Activated naive CD8-positive, alpha-beta T cell treated with anti-CD3 and anti-CD28 coated beads, Interleukin-2, amount 50 U/mL, for 16 hours (primary cell): Measurements from ENCODE around the gene UVSSA.
"Not testable (repeated sequence)": the region's sequence is repeated elsewhere in the genome, so short reads cannot be mapped to it uniquely, and the experiment has no call there.

Experiments used
- DNase-seq: peaks from one replicate; pipeline ENCODE4 v3.0.0-alpha.2; 2020; ENCODE audit warnings: low read depth, low spot score

Gene UVSSA

DNA sequence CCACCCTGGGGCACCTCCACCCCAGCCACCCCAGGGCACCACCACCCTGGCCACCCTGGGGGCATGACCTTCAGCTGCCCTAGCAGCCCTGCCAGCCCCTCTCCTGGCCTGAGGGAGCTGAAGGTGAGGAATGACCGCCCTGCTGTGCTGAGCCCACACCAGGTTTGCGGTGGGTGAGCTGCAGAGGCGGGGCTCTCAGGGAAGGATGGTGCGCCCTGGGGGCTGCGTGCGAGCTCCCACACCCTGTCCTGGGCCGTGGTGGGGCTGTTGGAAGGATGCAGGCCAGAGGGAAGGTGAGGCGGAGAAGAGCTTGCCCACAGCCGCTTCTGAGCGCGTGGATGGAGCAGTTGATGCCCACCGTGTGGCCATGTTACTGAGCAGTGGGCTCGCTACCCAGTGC is 17.7 kb downstream of the UVSSA start:
- no peak for DNase-seq

DNA sequence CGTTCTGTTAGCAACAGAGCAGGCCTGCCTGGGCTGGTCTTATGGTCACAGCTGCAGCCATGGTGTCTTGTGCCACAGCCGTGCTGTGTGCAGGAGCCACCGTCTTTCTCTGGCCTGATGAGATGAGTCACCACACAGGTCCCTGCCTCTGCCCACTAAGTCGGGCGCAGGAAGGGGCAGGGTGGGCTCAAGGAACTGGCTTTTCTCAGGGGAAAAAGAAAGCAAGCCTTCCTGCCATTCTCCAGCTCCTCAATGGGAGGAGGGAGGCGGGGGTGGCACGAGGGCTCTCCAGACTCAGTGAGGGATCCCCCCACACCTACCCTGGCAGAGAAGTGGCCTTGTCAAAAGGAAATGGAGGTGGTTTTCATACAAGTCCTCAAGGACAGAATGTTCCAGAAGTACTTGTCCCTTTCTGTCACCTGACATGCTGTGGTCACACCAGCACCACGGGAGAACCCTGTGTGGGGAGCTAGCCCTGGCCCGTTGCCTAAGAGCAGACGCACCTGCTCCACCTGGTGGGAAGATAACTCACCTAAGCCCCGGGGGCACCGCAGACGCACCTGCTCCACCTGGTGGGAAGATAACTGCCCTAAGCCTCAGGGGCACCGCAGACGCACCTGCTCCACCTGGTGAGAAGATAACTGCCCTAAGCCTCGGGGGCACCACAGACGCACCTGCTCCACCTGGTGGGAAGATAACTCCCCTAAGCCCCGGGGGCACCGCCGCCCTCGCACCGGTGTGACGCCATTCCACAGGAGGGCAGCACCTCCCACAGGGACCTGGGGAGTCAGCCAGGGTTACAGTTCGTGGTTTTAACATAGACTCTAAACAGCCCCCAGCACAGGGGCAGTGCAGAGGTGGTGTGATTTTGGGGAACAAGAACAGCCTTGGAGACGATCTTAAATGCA is 18.5 kb downstream of the UVSSA start:
- no peak for DNase-seq

DNA sequence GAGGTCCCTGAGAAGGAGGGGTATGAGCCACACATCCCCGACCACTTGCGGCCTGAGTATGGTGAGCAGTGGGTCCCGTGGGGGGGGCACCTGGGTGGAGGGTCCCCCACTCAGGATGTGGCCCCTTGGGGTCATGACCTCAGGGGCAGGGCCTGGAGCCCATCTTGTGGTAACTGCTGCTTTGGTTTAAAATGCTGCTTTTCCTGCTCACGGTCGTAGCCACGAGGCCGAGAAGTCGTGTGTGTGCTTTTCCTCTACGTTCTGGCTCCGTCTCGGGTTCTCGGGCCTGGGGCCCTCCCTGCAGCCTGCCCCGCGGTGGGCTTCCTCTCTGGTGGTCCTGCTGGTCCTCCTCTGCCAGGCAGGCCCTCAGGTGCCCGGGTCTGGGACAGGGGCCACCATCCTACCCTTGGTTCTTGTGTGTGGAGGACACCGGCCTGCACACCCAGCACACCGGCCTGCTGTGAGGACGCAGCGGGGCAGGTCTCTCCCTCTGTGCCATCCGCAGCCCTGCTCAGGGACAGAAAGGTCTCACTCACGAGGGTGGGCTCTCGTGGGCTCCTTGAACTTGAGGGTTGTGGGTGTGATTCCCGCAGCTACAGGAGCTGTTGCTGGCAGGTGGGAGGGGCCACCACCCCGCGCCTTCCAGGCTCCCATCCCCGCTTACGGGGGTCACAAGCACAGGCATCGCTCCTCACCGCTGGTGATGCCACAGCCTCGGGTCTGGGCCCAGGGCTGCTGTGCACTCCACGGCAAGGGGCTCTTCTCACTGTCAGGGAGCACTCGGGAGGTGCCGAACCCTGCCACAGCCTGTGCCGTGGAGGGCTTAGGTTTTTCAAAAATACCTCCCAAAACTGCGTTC is 19.6 kb downstream of the UVSSA start:
- DNase-seq, result no peak

DNA sequence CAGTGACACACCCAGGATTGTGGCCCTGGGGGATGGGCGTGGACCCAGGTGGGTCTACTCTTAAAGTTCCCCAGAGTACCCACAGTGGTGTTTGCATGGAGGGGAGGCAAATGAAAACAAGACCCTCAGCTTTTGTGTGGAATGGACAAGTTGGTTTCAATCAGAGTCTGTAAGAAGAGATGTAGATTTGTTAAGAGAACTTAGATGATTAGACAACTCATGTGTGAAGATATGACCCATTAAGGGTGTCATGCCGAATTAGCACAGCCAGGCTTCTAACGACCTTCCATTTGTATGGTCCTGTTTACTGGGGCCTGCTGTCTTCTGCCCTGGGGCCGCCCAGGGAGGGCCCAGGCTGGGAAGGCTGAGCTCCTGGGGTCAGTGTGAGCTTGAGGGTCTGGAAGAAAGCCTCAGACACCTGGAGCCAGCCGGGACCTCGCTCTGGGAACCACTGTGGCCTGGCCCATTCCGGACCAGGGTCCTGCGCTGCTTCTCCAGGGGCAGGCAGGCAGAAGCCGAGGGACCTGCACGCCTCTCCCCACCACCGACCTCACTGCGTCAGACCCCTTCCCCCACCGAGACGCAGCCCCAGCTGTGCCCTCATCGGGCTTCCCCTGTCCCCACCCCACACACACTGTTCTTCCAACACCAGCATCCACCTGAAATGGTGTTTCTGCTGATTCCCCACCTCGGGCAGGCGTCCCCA is 20.4 kb downstream of the UVSSA start:
- DNase-seq, result no peak

DNA sequence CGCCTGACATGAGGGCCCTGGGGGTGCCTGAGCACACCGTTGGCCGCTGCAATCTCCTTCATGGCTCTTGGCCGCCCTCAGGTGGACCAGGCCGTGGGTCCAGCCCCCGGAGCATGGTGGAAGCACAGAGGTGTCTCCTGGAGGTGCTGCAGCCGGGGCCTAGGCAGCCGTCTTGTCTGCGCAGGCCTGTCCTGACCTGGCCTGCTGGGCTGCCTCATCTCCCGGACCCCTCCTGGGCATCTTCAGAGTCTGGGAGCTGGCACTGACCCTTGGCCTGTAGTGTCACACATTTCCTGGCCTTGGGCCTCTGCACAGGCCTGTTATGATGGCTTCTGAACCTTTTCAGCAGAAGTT is 20.9 kb downstream of the UVSSA start:
- DNase-seq, result no peak

DNA sequence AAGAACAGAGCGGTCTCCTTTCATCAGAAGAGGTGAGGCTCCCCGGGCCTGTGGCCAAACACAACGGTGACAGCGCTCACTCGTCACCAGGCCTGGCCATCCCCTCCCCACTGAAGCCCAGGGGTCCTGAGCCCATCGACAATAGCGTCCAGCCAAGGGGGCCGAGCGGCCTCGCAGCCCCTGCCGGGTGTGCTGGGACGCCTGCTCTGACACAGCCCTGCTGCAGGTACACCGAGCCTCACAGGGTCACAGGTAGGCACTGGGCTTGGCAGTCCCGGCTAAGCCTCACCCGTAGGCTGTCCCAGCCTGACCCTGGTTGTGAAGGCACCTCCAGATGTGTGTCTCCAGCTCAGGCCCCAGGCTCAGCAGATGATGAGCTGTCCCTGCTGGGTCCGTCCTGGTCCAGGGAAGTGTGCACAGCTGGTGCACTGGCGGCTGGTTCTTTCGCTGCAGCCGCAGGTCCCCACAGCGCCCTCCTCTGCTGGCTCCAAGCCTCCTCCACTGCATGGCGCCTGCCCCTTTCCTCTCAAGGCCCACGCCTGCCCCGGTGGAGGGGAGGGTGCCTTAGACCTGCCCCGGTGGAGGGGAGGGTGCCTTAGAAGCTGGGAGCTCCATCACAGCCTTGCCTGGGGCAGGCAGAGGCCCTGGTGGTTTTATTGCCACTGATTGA is 21.5 kb downstream of the UVSSA start:
- no peak for DNase-seq

DNA sequence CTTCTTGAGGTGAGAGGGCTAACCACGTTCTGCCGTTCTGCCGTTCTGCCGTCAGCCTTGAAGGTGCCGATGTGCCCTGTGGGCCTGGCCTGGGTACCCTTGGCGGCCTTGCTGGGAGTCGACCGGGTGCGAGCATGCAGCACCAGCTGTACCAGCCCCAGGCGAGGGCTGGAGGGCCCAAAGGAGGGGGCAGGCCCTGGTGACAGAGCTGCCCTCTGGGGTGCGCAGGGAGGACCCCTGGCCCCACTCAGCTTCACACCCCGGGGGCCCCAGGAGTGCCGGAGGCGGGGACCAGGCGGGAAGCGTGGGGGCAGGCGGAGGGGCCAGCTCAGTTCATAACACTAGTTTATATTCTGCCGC is 22.1 kb downstream of the UVSSA start:
- DNase-seq, result no peak

DNA sequence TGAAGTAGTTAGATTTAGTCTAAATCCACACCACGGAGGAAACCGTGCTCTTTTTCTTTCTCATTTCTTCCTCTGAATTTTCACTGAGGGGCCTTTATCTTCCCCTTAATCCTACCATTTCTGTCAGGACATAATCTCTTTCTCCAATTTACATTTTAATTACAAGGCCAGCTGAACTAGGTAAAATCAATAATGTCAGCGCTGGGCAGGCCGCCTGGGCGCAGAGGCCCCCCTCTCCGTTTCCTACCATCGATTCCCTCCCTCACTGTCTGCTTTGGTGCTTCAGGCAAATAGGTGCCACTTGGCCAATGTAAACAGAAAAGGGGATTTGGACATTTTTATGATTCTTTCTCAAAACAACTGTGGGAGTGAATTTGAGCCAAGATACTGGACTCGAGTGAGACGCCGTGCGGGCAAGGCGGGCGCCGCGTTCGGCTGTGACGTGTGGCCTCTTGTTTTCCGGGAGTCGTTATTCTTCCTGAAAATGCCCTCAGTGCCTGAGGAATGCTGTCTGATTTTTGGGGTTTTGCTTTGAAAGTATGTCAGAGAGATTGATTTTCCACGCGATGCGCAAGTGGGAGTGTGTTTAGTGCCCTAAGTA is 22.6 kb downstream of the UVSSA start:
- DNase-seq, result no peak

DNA sequence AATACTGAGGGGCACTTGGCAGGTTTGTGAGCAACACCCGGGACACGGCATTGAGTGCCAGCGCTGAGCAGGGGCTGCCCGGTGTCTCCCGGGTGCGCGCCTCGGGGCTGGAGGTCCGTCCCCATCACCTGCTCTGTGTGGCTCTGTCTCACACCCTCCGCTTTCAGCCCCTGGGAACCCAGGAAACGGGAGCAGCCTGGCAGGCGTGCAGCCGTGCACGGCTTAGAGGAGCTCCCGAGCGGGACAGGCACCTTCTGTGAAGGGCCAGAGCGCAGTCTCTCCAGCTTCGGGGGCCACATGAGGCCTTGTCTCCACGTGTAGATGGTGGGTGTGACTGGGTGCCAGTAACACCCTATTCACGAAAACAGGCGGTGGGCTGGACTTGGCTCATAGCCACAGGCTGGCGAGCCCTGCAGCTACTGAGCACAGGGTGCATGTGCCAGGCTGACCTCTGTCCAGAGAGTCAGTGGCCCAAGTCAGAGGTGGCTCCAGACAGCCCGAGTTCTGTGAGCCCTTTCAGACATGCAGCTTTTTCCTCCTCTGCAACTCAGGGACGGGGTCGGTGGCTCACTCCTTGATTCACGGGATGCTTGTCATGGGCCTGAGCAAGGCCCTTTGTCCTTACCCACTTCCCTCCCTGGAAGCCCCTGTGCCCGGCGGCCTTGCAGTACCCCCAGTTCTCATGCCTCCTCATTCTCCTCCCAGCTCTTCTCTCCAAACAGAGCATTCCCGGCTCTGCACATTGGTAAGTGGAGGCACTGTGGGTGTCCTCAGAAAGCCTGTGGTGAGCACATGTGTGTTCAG is 23.5 kb downstream of the UVSSA start:
- DNase-seq, result no peak

DNA sequence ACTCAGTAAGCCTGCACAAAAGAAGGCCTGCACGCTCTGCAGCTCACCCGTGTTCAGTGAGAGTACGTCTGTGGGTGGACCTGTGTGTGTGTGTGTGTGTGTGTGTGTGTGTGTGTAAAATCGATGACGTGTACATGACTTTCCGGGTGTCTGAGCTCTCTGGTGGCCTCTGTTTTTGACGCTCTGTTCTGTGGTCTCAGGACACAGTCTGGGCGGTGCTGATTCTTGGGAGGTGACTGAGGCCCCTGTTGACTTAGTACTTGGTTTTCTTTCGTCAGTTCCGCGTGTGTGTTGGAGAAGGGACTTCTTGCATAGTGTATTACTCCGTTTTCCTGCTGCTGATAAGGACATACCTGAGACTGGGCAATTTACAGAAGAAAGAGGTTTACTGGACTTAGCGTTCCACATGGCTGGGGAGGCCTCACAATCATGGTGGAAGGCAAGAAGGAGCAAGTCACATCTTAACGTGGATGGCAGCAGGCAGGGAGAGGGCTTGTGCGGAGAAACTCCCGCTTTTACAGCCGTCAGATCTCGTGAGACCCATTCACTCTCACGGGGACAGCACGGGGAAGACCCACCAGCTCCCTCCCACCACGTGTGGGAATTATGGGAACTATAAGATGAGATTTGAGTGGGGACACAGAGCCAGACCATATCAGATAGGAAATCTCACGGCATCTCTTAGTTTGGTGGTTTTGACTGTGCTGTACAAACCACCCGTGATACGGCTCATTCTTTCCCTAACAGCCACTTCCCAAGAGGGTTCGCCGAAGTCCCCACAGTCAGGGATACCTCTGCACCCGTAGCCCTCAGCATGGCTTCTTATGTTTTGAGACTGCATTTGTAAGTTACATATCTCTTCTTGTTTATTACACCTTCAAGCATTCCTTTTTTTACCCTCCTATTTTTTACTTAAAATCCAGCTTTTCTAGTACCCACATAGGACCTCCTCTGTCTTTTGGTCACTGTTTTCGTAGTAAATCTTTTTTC is 24.5 kb downstream of the UVSSA start:
- DNase-seq, result no peak

DNA sequence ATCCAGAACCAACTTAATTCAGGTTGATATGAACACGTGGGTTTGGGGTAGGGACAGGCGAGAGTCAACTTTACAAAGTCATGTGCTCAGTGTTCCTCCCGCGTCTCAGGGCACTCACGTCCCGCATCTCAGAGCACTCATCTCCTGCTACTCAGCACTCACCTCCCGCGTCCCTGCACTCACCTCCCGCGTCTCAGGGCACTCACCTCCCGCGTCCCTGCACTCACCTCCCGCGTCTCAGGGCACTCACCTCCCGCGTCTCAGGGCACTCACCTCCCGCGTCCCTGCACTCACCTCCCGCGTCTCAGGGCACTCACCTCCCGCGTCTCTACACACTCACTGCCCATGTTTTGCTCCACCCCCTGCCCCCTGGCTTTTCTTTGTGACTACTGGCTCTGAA is 25.6 kb downstream of the UVSSA start:
- not testable (repeated sequence) for DNase-seq

DNA sequence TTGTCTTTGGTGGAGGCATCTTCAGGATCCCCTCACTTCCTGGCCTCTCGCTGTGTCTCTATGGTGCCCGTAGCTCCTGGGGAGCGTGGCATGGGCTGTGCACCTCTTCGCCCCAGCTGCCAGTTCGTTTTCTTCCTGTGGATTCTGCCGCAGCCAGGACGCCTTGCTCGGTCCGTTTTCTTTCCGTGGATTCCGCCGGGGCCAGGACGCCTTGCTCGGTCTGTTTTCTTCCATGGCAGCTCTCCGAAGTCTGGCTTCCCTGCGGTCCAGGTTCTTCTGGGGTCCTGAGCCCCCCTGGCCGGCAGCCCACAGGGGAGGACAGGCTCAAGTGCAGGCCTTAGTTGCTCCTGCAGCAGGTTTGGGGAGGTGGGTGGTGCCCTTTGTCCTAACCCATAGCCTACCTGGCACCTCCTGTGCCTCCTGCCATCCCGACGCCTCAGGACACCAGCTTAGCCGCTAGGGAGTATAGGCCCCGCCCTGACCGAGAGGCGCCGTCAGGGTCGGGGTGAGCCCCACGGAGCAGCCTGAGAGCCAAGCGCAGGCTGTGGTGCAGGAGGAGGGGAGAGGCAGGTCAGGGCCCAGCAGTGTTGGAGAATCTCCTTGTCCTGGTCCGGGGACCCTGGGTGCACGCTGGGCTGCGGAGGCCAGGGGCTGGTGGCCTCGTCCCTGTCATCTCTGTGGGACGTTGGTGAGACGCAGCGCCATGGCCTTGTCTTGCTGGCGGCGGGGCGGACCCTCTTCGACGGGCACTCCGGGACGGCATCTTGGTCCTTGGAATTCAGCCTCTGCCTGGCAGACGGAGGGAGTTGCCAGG is 27.1 kb downstream of the UVSSA start:
- DNase-seq, result no peak

DNA sequence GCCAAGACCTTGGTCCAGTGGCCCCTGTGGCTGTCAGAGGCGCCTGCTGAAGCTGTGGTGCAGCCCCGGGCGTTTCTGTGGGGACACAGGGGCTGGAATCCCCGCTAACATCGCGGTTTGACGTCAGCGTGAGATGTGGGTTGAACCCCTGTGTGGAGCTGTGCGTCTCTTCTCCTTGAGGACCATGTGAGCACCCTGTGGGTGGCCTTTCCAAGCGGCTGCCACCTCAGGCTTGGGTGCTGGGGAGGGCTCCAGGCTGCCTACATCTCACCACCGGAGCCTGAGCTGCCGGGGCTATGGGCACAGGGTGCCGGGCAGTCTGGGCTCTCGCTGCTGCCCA is 27.7 kb downstream of the UVSSA start:
- no peak for DNase-seq

DNA sequence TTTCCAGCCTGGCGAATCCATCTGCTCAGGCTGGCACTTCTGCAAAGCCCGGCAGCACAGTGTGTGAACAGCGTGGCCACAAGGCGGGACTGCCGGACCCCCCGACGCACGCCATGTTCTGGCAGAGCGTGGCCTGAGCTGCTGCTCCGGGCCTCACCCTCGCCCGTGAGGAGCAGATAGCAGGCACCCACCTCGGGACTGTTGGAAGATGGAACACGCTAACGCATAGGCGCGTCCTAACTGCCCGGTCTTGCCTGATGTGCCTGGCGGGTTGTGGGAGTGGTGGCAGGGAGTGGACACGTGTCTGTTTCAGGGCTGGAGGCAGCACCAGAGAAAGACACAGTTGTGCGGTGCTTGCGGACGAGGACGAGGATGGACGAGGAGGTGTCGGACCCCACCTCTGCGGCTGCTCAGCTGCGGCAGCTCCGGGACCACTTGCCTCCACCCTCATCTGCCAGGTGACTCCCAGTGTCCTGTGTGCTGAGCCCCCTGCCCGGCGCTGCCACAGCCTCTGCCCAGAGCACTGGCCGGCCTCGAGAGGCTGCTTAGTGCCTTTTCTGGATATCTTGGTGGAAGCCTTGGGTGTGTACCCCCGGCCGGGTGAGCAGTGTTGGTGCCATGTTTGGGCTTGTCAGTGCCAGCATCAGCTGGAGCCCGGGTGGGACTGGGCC is 28.2 kb downstream of the UVSSA start:
- DNase-seq, result no peak

DNA sequence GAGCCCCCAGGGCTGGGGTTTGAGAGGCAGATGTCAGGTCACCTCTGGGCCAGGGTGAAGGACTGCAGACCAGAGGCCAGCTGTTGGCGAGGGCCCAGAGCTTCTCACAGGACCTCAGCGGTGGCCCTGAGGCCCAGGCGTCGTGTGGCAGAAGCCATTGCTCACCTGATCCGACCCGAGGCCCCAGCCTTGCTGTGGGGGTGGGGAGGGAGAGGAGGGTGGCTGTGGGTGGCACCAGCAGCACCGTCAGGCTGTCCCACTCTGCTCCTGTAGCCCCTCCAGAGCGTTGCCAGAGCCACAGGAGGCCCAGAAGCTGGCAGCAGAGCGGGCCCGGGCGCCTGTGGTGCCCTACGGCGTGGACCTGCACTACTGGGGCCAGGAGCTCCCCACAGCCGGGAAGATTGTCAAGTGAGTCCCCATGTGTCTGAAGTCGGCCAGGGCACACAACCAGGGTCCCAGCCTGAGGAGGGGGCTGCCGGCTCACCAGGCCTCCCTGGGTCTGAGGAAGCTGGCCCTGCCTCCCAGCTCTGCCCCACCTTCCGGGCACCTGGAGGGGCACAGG is 28.8 kb downstream of the UVSSA start:
- DNase-seq, result no peak

DNA sequence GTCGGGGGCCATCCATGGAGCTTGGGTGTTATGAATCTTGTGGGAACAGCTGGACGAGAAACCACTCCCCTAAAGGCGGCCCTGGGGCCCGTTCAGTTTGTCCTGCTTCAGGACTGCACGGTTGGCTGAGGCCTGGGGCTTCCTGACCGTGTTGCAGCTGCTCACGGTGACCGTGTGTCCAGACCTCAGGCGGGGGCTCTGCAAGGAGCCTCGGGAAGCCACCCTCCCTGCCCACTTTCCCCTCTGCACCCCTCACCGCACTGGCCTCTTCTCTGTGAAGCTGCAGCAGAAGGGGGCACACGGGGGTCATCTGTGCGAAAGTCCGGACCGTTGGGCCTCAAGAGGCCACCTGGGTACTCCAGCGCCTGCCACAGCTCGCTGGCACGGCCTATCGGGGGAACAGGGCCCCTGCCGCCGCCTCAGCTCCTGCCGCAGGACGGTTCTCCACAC is 29.4 kb downstream of the UVSSA start:
- no peak for DNase-seq

DNA sequence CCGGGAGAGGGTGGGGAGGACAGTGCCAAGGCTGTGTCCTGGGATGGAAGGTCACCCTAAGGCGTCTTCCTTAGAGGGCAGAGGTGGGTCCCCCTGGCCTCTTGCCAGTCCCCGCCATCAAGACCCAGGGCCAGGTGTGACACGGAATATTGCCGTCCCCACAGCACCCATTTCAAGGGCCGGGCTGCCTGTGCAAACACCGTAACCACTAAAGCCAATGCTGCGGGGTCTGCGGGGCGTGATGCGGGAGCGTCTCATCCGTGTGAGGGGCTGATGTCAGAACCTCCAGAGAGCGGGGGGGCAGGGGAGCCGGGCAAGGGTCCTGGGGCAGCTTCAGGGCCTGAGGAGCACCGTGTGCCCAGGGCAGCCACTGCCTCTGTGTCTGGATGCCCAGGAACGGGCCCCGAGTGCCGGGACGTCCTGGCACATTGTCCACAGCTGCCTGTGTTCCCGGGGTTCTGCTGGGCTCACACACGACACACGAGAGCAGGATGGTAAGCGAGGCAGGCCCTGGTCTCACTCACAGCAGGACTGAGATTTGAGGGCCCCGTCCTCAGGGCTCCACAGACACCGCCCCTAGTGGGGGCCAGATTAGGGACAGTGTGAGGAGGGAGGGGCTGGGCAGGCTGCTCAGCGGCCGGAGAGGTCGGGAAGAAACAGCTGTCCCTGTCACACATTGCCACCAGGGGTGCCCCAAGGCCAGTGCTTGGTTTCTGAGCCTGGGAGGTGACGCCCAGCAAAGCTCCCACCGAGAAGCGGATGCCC is 30.0 kb downstream of the UVSSA start:
- no peak for DNase-seq
